Epithelial cell of prostate (primary cell): Measurements from ENCODE around the gene CDKAL1.
"Not testable (repeated sequence)": the region's sequence is repeated elsewhere in the genome, so short reads cannot be mapped to it uniquely, and the experiment has no call there.

Source experiments
- DNase-seq: peaks from one replicate; pipeline ENCODE4 v3.0.0-alpha.2; 2011; ENCODE audit warnings: low read depth, low spot score
- H3K27ac ChIP-seq: fragments of 450-650 bp; 2 replicates; pipeline ENCODE4 v1.5.1; 2017; ENCODE audit warnings: mild to moderate bottlenecking

CDKAL1 gene

GRCh38 chr6:20811109-20811761 lies 277.0 kb downstream of the CDKAL1 start:
- peak overlapping the region; percentile 67 for H3K27ac ChIP-seq
- DNase-seq, result peak; percentile 71

DNA sequence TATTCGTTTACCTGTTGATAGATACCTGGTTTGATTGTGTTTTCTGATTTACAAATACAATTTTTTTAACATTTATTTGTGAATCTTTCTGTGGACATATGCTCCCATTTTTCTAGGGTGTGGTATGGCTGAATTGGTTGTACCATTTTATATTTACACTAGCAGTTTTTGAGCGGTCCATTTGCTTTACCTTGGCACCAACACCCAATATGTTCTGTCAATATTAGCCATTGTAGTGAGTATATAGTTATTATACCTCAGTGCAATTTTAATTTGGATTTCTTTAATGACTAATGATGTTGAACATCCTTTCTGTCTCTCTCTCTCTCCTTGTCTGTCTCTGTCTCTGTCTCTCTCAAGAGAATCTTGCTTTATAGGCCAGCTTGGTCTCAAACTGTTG lies 278.5 kb downstream of the CDKAL1 start:
- no peak overlapping the region for H3K27ac ChIP-seq
- no peak for DNase-seq

DNA sequence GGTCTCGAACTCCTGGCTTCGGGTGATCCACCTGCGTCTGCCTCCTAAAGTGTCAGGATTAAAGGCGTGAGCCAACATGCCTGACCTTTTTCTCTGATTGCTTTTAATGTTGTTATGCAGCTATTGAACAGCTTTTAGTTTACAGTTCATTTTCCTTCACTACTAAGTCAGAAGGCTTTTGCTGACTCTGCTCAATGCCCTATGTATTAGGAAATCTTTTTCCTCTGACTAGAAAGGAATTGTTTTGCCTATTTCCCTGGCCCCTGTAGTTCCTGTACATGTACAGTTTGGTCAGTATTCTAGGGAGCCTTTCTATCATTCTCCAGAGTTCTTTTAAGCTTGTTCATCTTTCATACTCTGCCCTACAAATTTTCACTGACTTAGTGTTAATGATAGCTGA lies 280.2 kb downstream of the CDKAL1 start:
- DNase-seq, result no peak

GRCh38 chr6:20816126-20816525 lies 281.9 kb downstream of the CDKAL1 start:
- no peak for DNase-seq
- no peak overlapping the region for H3K27ac ChIP-seq

More for the DNA sequence above, 280.2 kb downstream of the CDKAL1 start:
- H3K27ac ChIP-seq, result no peak overlapping the region

DNA sequence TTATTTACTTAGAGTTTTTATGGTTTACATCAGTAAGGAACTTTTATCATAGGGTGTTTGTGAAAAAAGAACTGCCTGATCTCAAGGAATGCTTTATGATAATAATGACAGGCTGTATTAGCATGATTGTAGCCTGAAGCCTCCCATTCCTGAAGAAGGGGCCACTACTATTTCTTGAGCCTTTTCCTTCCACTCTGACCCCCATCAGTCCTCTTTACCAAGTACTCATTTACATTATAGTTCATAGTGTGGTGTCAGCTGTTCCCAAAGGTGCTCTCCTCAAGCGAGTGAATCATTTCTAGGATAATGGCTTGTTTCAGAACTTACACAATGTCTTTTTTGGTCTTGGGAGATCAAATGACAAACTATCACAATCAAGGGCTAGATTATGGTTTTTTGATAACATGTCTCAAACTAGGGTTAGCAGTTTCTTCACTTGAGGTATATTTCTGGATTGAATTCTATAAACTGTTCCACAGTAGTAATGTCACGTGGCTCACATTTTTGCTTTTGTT lies 283.6 kb downstream of the CDKAL1 start:
- DNase-seq, result no peak
- no peak overlapping the region for H3K27ac ChIP-seq

DNA sequence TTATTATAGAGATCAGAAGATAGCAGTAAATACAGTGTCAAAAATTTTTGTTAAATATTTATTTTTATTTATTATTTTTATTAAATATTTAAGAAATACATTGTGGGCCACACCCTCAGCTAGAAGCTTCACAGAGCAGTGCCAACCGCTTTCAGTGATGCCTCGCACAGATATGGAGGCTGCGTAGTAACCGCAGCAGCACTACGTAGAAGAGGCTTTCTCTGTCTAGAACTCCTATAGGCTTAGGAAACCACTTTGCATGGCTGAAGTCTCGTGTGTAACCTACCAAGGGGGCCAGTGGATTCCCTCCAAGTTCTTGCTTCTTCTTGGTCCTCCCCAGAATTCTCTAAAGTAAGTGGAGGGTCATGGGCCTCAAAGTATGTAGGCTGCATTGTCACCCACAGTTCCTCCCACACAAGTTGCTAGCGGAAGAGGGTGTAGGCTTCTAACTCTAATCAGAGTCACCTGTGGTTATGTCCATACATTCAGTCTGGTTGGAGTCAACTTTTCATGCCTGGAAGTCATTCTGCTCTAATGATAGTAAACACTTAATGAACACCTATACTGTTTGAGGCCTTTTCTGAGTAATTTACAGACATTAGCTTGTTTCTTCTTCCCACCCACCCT lies 285.6 kb downstream of the CDKAL1 start:
- no peak for DNase-seq
- no peak overlapping the region for H3K27ac ChIP-seq

DNA sequence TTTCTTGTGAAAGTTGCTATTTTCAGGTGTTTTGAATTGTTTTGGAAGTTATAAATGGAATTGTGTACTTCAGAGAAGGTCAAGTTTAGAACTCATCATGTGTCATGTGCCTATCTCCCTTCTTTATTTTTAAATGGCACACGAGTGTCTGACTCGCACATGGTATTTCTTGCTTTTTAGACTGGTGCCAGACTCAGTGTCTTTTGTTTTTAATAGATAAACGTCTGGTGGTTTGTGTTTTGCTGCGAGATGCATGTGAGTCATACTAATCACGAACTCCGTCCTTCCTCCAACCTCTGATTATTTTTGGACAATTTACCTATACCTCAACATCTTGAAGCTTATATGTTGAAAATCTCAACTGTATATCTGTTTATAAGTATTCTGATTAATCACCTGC lies 292.1 kb downstream of the CDKAL1 start:
- DNase-seq, result peak; percentile 16

DNA sequence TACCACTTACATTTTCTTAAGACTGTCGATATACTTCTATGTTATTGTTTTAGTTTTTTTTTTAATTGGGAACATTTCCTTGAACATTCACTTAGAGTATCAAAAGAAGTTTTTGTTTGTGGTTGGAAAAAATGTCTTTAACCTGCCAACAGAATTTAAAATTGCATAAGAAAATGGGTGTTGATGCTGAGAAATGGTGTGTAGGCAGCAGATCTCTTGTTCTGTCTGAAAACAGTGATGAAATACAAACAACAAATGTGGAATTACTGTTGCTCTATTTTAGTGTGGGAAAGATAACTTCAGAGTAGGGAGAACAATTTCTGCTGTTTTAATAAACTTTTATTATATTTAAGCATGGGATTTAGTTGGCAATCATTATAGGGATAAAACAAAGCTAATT lies 293.5 kb downstream of the CDKAL1 start:
- H3K27ac ChIP-seq, result no peak overlapping the region
- no peak for DNase-seq

More for the DNA sequence above, 292.1 kb downstream of the CDKAL1 start:
- H3K27ac ChIP-seq, result no peak overlapping the region

DNA sequence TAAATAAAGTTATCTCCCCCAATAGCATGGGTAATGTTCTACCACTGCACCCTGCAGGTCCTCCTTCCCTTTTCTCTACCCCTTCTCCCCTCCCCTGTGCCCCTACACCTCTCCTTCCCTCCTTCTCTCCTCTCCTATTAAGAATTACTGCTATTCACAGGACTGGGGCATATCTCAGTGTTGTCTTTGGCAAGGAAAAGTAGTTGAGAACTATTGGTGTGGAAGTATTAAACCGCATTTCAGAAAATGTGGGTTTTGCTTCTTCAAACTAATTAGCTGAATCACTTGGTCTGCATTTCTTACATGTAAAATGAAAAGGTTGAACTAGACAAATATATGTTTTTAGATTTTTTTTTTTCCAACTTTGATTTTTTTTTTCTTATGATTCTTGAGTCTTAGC lies 296.3 kb downstream of the CDKAL1 start:
- no peak overlapping the region for H3K27ac ChIP-seq
- no peak for DNase-seq

GRCh38 chr6:20831251-20831650 lies 297.0 kb downstream of the CDKAL1 start:
- DNase-seq, result not testable (repeated sequence)

GRCh38 chr6:20833881-20834515 lies 299.7 kb downstream of the CDKAL1 start:
- H3K27ac ChIP-seq, result no peak overlapping the region
- no peak for DNase-seq

More at GRCh38 chr6:20831251-20831650, 297.0 kb downstream of the CDKAL1 start:
- not testable (repeated sequence) for H3K27ac ChIP-seq

DNA sequence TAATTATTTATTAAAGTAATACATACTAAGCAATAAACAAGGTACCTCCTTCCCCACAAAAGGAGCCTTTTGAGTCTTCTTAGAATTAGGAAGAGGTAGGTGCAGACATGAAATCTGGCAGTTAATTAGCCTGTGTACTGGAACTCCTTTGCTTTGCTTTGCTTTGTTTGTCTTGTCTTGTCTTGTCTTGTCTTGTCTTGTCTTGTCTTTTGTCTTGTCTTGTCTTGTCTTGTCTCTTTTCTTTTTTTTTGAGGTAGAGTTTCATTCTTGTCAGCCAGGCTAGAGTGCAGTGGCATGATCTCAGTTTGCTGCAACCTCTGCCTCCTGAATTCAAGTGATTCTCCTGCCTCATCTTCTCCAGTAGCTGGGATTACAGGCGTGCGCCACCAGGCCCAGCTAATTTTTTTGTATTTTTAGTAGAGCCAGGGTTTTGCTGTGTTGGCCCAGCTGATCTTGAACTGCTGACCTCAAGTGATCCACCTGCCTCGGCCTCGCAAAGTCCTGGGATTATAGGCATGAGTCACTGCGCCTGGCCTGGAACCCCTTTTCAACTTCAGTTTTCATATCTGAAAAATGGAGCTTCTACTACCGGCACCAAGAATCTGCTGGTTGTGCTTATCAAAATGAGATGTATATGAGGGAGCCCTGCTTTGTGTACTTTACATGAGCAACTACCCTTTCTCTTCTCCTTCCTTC lies 301.2 kb downstream of the CDKAL1 start:
- H3K27ac ChIP-seq, result no peak overlapping the region
- peak; percentile 37 for DNase-seq

- no peak for DNase-seq
- H3K27ac ChIP-seq, result no peak overlapping the region
Observed at GRCh38 chr6:20837189-20837588, 302.9 kb downstream of the CDKAL1 start.

GRCh38 chr6:20838113-20838512 lies 303.9 kb downstream of the CDKAL1 start:
- no peak for DNase-seq
- no peak overlapping the region for H3K27ac ChIP-seq

DNA sequence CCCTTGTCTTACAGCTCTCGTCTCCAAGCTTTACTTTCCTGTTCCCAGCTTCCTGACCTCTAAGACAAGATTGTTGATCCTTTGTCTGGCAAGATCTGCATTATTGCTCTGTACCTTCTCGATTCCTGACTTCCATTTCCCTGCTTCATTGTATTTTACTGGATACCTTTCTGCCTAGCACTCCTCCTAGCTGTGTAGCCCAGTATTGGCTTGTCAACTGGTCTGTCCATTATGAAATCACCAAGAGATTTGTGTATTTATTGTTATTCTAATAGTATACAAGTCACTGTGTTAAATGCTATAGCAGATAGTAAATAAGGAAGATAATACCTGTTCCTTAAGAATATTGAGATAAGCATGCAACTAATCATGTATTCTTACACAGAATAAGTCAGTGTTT lies 305.4 kb downstream of the CDKAL1 start:
- no peak overlapping the region for H3K27ac ChIP-seq
- no peak for DNase-seq

- DNase-seq, result no peak
Observed at GRCh38 chr6:20840675-20841074, 306.4 kb downstream of the CDKAL1 start.

DNA sequence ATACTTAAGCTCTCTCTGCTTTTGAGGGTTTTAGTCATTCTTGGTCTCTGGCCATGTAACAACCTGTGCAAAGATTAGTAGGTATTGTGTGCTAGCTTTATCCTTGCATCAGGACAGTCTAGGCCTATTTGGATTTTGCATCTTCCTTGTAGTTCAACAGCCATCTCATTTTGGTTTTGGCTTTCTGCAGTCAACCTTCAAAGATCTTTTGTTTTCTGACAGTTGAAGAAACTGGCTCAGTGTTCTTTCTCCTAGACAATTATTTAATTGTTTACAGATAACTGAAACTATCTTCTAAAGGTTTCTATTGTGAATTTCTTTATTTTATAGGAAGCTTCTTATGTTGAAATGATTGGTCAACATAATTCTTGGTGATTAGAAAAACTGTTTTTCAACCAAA lies 307.5 kb downstream of the CDKAL1 start:
- DNase-seq, result no peak
- no peak overlapping the region for H3K27ac ChIP-seq

More at GRCh38 chr6:20840675-20841074, 306.4 kb downstream of the CDKAL1 start:
- no peak overlapping the region for H3K27ac ChIP-seq

DNA sequence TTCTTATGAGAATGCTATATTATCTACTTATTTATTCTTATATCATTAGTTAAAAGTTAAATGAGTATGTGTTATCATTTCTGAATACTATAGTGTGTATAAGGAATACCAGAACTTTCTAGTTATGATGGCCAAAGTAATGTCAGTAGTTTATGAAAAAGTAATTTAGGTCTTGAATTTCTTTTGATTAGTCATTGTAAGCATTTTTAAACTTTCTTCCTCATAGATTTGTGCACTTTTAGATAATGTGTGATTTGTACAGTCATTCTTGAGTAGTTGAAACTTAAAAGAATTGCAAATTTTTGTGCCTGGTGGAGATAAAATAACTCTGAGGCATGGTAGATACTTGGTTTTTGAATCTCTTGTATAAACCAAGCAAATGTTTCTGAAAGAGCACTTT lies 311.3 kb downstream of the CDKAL1 start:
- H3K27ac ChIP-seq, result no peak overlapping the region

DNA sequence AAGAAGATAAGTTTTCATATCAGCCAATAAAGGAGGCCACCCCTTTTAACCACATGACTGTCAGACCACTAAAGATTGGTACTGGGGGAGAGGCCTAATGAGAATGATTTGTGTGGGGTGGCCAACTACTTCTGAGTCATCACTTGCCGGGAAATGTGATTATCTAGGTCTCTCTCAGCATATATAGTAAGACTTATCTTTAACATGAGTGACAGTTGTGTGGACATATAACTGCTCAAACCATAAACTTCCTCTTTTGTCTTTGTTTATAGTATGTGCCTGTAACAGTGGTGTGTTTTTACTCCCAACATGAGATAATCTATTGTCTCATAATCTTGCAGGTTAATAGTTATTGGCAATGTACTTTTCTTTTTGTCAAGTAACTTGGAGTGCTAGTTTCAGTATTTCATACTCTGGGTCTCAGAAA lies 312.4 kb downstream of the CDKAL1 start:
- H3K27ac ChIP-seq, result no peak overlapping the region
- DNase-seq, result no peak

More for the DNA sequence above, 311.3 kb downstream of the CDKAL1 start:
- DNase-seq, result no peak

DNA sequence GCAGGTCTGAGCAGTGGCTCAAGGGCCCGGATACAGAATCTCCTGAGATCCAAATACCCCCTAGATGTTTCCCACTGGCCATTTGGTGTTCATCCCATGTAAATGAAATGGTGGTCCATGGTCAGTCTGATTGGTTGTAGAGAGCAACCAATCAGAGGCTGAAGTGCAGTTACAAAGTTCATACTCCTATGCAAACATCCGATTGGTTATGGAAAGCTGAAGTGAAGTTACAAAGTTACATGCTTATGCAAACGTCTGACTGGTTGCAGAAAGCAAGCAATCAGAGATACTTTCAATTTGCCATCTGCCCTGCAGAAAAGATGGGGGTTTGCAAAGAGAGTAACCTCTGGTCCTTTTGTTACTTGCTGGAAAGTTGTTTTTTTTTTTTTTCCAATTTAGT lies 313.6 kb downstream of the CDKAL1 start:
- H3K27ac ChIP-seq, result no peak overlapping the region
- no peak for DNase-seq
